Colon (tissue), 2 donors: ENCODE measurements around the gene ELOVL7.
"Not testable (repeated sequence)": the region's sequence is repeated elsewhere in the genome, so short reads cannot be mapped to it uniquely, and the experiment has no call there.

ENCODE experiments used
- FAIRE-seq: peaks from 2 replicates; lab custom pipeline; 2012; peaks lifted over from hg19 to GRCh38; lab: Jason Lieb, UNC
- donor health status: control.
- donor health status: control.

The ELOVL7 gene

GRCh38 chr5:60843936-60844905 lies at the start of gene ELOVL7:
Gene ELOVL7, minus strand, starts transcription at chr5:60844269. Its CDS starts 56,872 bp downstream, at chr5:60787397.
- FAIRE-seq: no peak

GRCh38 chr5:60893521-60893920 lies 49.5 kb upstream of the ELOVL7 start:
- no peak for FAIRE-seq

- FAIRE-seq: no peak
Observed at GRCh38 chr5:60891667-60892066, 47.6 kb upstream of the ELOVL7 start.

- FAIRE-seq: no peak
Observed at GRCh38 chr5:60888359-60889061, 44.4 kb upstream of the ELOVL7 start.

GRCh38 chr5:60887746-60888145 lies 43.7 kb upstream of the ELOVL7 start:
- no peak for FAIRE-seq

- FAIRE-seq: no peak
Observed at GRCh38 chr5:60887096-60887495, 43.0 kb upstream of the ELOVL7 start.

GRCh38 chr5:60886158-60886557 lies 42.1 kb upstream of the ELOVL7 start:
- no peak for FAIRE-seq

GRCh38 chr5:60883229-60883628 lies 39.2 kb upstream of the ELOVL7 start:
- no peak for FAIRE-seq

GRCh38 chr5:60872892-60873291 lies 28.8 kb upstream of the ELOVL7 start:
- no peak for FAIRE-seq

- no peak for FAIRE-seq
Observed at GRCh38 chr5:60870857-60871256, 26.8 kb upstream of the ELOVL7 start.

- not testable (repeated sequence) for FAIRE-seq
Observed at GRCh38 chr5:60860572-60860971, 16.5 kb upstream of the ELOVL7 start.

- FAIRE-seq: no peak
Observed at GRCh38 chr5:60856066-60856465, 12.0 kb upstream of the ELOVL7 start.

- FAIRE-seq: no peak
Observed at GRCh38 chr5:60852940-60853339, 8.9 kb upstream of the ELOVL7 start.

- FAIRE-seq: no peak
Observed at GRCh38 chr5:60852317-60852716, 8.2 kb upstream of the ELOVL7 start.

GRCh38 chr5:60851626-60852025 lies 7.6 kb upstream of the ELOVL7 start:
- no peak for FAIRE-seq

GRCh38 chr5:60846298-60846697 lies 2.2 kb upstream of the ELOVL7 start:
- no peak for FAIRE-seq

GRCh38 chr5:60843386-60843935 lies 608 bp downstream of the ELOVL7 start:
- FAIRE-seq: no peak

- no peak for FAIRE-seq
Observed at GRCh38 chr5:60842871-60843385, 1.1 kb downstream of the ELOVL7 start.

GRCh38 chr5:60841361-60841760 lies 2.7 kb downstream of the ELOVL7 start:
- no peak for FAIRE-seq

GRCh38 chr5:60836131-60836530 lies 7.9 kb downstream of the ELOVL7 start:
- FAIRE-seq: no peak

GRCh38 chr5:60835554-60835953 lies 8.5 kb downstream of the ELOVL7 start:
- no peak for FAIRE-seq

- FAIRE-seq: no peak
Observed at GRCh38 chr5:60833520-60833919, 10.5 kb downstream of the ELOVL7 start.
